ENCODE results near the gene TUBB4B. TPM values are rescaled to one million over a fixed set of nuclear protein-coding genes. Genes with fewer than 3 reads are reported as not detected.

TUBB4B gene
- total RNA-seq, 2 experiments from 2014 or later, result 417 to 443 TPM

DNA sequence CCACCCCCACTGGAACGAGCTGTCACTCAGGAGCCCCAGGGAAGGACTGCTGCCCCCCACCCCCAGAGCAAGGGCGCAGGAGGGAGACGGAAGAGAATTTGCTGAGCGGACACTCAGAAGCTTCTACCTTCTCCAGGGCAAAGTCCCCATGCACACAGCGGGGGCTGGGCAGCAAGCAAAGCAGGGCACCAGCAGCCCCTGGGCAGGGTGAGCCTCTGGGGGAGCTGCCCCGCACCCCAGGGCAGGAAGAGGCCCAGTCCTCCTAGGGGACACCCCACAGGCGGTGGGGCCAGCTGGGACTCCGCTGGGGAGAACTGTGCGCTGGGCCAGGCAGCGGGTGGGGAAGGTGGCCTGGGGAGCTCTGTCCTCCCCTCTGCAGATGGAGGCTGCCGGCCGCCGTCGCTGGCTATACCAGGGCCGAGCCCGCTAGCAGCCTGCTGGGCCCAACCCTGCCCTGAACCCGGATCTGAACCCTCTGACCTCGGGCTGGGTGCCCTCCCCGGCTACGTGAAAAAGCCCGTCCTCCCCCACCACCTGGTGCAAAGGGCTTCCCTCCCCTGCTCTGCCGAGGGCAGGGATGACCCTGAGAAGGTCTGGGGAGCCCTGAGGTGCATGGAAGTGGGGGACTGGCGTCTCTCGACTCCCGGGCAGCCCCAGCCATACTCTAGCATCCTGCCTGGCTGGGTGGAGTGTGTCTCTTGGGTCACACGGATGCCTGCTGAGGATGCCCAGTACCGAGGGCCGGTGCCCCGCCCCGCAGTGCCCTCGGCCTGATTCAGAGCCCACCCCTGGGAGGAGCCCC is 11.0 kb upstream of the TUBB4B start:
- ChIA-PET POLR2A (no interaction called here), CTCF (ENCODE audit: unreplicated experiment) (no interaction called here)
- DNase-seq (ENCODE audit: low spot score), result no peak
- TF ChIP-seq EZH2phosphoT487 (IDR thresholded peaks at IDR 0.05; ENCODE audit: borderline replicate concordance, low read depth, low read length), result no peak
- TF ChIP-seq, protein P1, sequence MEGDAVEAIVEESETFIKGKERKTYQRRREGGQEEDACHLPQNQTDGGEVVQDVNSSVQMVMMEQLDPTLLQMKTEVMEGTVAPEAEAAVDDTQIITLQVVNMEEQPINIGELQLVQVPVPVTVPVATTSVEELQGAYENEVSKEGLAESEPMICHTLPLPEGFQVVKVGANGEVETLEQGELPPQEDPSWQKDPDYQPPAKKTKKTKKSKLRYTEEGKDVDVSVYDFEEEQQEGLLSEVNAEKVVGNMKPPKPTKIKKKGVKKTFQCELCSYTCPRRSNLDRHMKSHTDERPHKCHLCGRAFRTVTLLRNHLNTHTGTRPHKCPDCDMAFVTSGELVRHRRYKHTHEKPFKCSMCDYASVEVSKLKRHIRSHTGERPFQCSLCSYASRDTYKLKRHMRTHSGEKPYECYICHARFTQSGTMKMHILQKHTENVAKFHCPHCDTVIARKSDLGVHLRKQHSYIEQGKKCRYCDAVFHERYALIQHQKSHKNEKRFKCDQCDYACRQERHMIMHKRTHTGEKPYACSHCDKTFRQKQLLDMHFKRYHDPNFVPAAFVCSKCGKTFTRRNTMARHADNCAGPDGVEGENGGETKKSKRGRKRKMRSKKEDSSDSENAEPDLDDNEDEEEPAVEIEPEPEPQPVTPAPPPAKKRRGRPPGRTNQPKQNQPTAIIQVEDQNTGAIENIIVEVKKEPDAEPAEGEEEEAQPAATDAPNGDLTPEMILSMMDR (conservative IDR thresholded peaks at IDR 0.05; ENCODE audit: low read length), result no peak
- no peaks in the 10 kb centered on the region for H3K36me3 ChIP-seq (ENCODE audit: insufficient read depth, low read length)
- no peak overlapping the region for H3K27ac ChIP-seq (ENCODE audit: low read depth, low read length, poor library complexity, severe bottlenecking)
- no peaks in the 10 kb centered on the region for H3K9me2 ChIP-seq (ENCODE audit: insufficient read depth, low read length)
- H3K4me2 ChIP-seq (ENCODE audit: low read length), result no peak overlapping the region
- peaks cover 12% of the 10 kb centered on the region for H3K4me1 ChIP-seq (ENCODE audit: insufficient read depth, low read length, poor library complexity, severe bottlenecking)
- H3K79me2 ChIP-seq (ENCODE audit: insufficient read depth, low read depth, low read length), result no peaks in the 10 kb centered on the region
- intact Hi-C loops (cut with micrococcal nuclease; ENCODE audit: unreplicated experiment), result no loop called here
- H3K9me3 ChIP-seq (ENCODE audit: low read length), result no peaks in the 10 kb centered on the region
- no peaks in the 10 kb centered on the region for H4K20me1 ChIP-seq (ENCODE audit: insufficient read depth, low read length)
- no peak overlapping the region for H2AFZ ChIP-seq (ENCODE audit: low read length)
- BruUV-seq (replicated peaks), result no TSS peak
- H3K4me3 ChIP-seq (ENCODE audit: low read depth, low read length, poor library complexity, severe bottlenecking), result no peak overlapping the region

DNA sequence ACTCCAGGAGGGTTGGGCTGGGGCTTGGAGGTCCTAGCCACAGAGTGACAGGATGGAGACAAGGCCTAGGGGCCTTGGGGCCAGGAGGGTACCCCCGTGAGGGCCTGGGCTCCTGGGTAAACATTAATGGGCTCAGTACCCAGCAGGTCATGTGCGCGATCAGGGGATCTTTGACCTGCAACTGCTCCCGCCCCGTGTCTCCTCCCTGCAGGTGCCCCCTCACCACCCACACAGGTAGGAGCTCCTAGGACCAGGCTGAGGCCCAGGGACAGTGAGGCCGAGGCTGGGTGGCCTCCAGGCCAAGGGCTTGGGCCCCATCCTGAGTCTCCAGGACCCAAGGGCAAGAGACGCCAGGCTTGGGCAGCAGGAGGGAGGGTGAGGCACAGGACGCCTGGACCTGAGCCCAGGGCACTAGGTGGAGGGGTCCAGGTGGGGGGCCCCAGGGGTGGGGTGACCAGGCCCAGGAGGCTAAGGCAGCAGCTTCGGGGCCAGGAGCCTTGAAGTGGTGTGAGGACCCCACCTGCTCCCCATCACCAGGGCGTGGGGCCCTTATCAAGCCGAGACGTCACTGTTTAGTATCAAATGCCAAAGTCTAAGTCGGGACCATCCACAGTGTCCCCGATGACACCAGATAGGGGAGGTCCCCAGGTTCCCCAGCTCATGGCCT is 10.2 kb upstream of the TUBB4B start, which contains the start of gene SLC34A3:
Gene SLC34A3, plus strand, starts transcription at position 197 of the 667 bp plus-strand sequence. CDS start 802 bp downstream, outside the sequence.
- BruUV-seq (replicated peaks), result no TSS peak
- intact Hi-C loops (cut with micrococcal nuclease; ENCODE audit: unreplicated experiment), result no loop called here
- Histone ChIP-seq H3K4me1 (ENCODE audit: insufficient read depth, low read length, poor library complexity, severe bottlenecking) (peaks cover 18% of the 10 kb centered on the region), H2AFZ (ENCODE audit: low read length) (no peak within 1 kb of the TSS), H3K4me3 (ENCODE audit: low read depth, low read length, poor library complexity, severe bottlenecking) (no peak within 1 kb of the TSS), H3K9me3 (ENCODE audit: low read length) (no peaks in the 10 kb centered on the region), H4K20me1 (ENCODE audit: insufficient read depth, low read length) (no peaks in the 10 kb centered on the region), H3K9me2 (ENCODE audit: insufficient read depth, low read length) (no peaks in the 10 kb centered on the region), H3K36me3 (ENCODE audit: insufficient read depth, low read length) (no peaks in the 10 kb centered on the region), H3K4me2 (ENCODE audit: low read length) (no peak within 1 kb of the TSS), H3K27ac (ENCODE audit: low read depth, low read length, poor library complexity, severe bottlenecking) (no peak within 1 kb of the TSS), H3K79me2 (ENCODE audit: insufficient read depth, low read depth, low read length) (no peaks in the 10 kb centered on the region)
- CTCF ChIA-PET (ENCODE audit: unreplicated experiment), result interaction anchor here (0.5 kb wide), 1 partner anchor 163 kb away, joined by 4 read pairs; no protein-coding TSS in a partner anchor
- TF ChIP-seq, protein P1 (conservative IDR thresholded peaks at IDR 0.05; ENCODE audit: low read length), result no peak
- no peak for TF ChIP-seq EZH2phosphoT487 (IDR thresholded peaks at IDR 0.05; ENCODE audit: borderline replicate concordance, low read depth, low read length)
- no peak for DNase-seq (ENCODE audit: low spot score)
- POLR2A ChIA-PET, result no interaction called here

Data from OCI-LY7 (cell line).